ENCODE data around the gene ZNF302. TPM values are rescaled to one million over a fixed set of nuclear protein-coding genes. Genes with fewer than 3 reads are reported as not detected.

ZNF302 gene
- total RNA-seq, 1 experiment from 2014 or later = 26.4 TPM

DNA sequence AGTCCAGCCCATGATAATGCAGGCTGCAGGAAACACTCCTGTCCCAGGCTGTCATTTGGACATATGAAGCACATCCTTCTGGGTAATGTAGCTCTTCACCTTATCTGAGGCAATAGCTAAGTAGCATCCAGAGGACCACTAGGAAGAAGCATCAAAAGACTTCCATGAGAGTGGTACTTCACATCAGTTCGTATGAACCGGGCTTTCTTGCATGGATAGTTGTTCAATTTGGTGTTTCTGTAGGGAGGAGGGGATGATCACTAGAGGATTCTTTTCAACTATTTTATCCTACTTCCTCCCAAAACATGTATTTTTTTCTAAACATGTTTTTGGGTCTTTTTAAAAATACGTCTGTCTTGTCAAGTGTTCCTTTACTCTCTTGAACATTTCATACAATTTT, 12.9 kb downstream of the ZNF302 start:
- Histone ChIP-seq H3K27me3 (ENCODE audit: control insufficient read depth, insufficient read depth, low read length) (no peaks in the 10 kb centered on the region), H3K36me3 (ENCODE audit: control insufficient read depth, insufficient read depth, low read length) (no peaks in the 10 kb centered on the region), H3K9me3 (ENCODE audit: control insufficient read depth, insufficient read depth, low read depth, low read length) (peaks cover 18% of the 10 kb centered on the region; the same call in 1 of the 2 replicates), H3K4me1 (ENCODE audit: control insufficient read depth, insufficient read depth, low read length) (no peaks in the 10 kb centered on the region), H3K4me3 (ENCODE audit: low read depth in 2 of 2, low read length in 2 of 2) (no peak overlapping the region), H3K27ac (ENCODE audit: low read length) (no peak overlapping the region)
- DNase-seq (ENCODE audit: low read depth, low spot score) = no peak
- no TSS peak for BruUV-seq (replicated peaks)
- ChIA-PET POLR2A (no interaction called here), CTCF (no interaction called here)
- ATAC-seq = no peak
- TF ChIP-seq, protein P1, sequence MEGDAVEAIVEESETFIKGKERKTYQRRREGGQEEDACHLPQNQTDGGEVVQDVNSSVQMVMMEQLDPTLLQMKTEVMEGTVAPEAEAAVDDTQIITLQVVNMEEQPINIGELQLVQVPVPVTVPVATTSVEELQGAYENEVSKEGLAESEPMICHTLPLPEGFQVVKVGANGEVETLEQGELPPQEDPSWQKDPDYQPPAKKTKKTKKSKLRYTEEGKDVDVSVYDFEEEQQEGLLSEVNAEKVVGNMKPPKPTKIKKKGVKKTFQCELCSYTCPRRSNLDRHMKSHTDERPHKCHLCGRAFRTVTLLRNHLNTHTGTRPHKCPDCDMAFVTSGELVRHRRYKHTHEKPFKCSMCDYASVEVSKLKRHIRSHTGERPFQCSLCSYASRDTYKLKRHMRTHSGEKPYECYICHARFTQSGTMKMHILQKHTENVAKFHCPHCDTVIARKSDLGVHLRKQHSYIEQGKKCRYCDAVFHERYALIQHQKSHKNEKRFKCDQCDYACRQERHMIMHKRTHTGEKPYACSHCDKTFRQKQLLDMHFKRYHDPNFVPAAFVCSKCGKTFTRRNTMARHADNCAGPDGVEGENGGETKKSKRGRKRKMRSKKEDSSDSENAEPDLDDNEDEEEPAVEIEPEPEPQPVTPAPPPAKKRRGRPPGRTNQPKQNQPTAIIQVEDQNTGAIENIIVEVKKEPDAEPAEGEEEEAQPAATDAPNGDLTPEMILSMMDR (IDR thresholded peaks at IDR 0.05) = no peak
- TF ChIP-seq TCF7L2 (IDR thresholded peaks at IDR 0.05; ENCODE audit: low read depth, low read length) (no peak), REST (IDR thresholded peaks at IDR 0.05; ENCODE audit: insufficient read depth in 1 of 2, low read depth in 2 of 2, low read length in 1 of 2) (no peak), SIN3A (IDR thresholded peaks at IDR 0.05; ENCODE audit: borderline replicate concordance, insufficient read depth, low read depth, low read length) (no peak), POLR2AphosphoS5 (IDR thresholded peaks at IDR 0.05; ENCODE audit: low read depth, low read length) (no peak)
- intact Hi-C loops (cut with micrococcal nuclease; ENCODE audit: unreplicated experiment) (no loop called here), in situ Hi-C loops (cut with HindIII; ENCODE audit: low pct_unique_long_range_greater_than_20kb, low sequenced_read_pairs) (no loop called here)

GRCh38 chr19:34692549-34692948, 15.1 kb downstream of the ZNF302 start:
- intact Hi-C loops (cut with micrococcal nuclease; ENCODE audit: unreplicated experiment) = no loop called here
- H3K36me3 ChIP-seq (ENCODE audit: control insufficient read depth, insufficient read depth, low read length) = no peaks in the 10 kb centered on the region
- in situ Hi-C loops (cut with HindIII; ENCODE audit: low pct_unique_long_range_greater_than_20kb, low sequenced_read_pairs) = no loop called here
- H3K4me3 ChIP-seq (ENCODE audit: low read depth in 2 of 2, low read length in 2 of 2) = no peak overlapping the region
- TF ChIP-seq SIN3A (IDR thresholded peaks at IDR 0.05; ENCODE audit: borderline replicate concordance, insufficient read depth, low read depth, low read length) (no peak), POLR2AphosphoS5 (IDR thresholded peaks at IDR 0.05; ENCODE audit: low read depth, low read length) (no peak), REST (IDR thresholded peaks at IDR 0.05; ENCODE audit: insufficient read depth in 1 of 2, low read depth in 2 of 2, low read length in 1 of 2) (no peak)
- TF ChIP-seq, protein P1 (IDR thresholded peaks at IDR 0.05) = no peak
- CTCF ChIA-PET = no interaction called here
- H3K4me1 ChIP-seq (ENCODE audit: control insufficient read depth, insufficient read depth, low read length) = no peaks in the 10 kb centered on the region
- ATAC-seq (peak; percentile 39; the same call in 1 of the 2 replicates), DNase-seq (ENCODE audit: low read depth, low spot score) (no peak)
- POLR2A ChIA-PET = no interaction called here
- BruUV-seq (replicated peaks) = no TSS peak
- no peaks in the 10 kb centered on the region for H3K27me3 ChIP-seq (ENCODE audit: control insufficient read depth, insufficient read depth, low read length)
- H3K9me3 ChIP-seq (ENCODE audit: control insufficient read depth, insufficient read depth, low read depth, low read length) = no peaks in the 10 kb centered on the region; the same call in 1 of the 2 replicates
- H3K27ac ChIP-seq (ENCODE audit: low read length) = no peak overlapping the region

All from Panc1 (cell line).